Rectal smooth muscle tissue (tissue), 1 donor: Measurements from ENCODE around the gene TIMM23B.
"Not testable (repeated sequence)": the region's sequence is repeated elsewhere in the genome, so short reads cannot be mapped to it uniquely, and the experiment has no call there.

Experiments
- H3K27ac ChIP-seq: one replicate; pipeline ENCODE4 v1.7.0; 2013; ENCODE audit warnings: low read depth, low read length, inconsistent platforms
- H3K27me3 ChIP-seq: one replicate; pipeline ENCODE4 v1.7.0; 2013; ENCODE audit warnings: low read length; ENCODE audit not compliant: control insufficient read depth, insufficient read depth
- H3K36me3 ChIP-seq: one replicate; pipeline ENCODE4 v1.7.0; 2013; ENCODE audit warnings: low read length; ENCODE audit not compliant: control insufficient read depth, insufficient read depth
- H3K4me1 ChIP-seq: one replicate; pipeline ENCODE4 v1.7.0; 2013; ENCODE audit warnings: low read length; ENCODE audit not compliant: control insufficient read depth, insufficient read depth
- H3K4me3 ChIP-seq: one replicate; pipeline ENCODE4 v1.7.0; 2013; ENCODE audit warnings: low read length
- H3K9ac ChIP-seq: one replicate; pipeline ENCODE4 v1.7.0; 2013; ENCODE audit warnings: low read length

The TIMM23B gene

GRCh38 chr10:49941447-49942338, at the start of gene TIMM23B, which contains the start of gene PARG:
Gene TIMM23B (plus strand): TSS chr10:49942053. CDS start chr10:49942195, 142 bp downstream.
Gene PARG (minus strand): TSS chr10:49942027. CDS start chr10:49941725, 302 bp downstream.
- not testable (repeated sequence) for H3K4me1 ChIP-seq, H3K36me3 ChIP-seq, H3K27me3 ChIP-seq
- Histone ChIP-seq H3K9ac (peak within 1 kb of the TSS; percentile 59), H3K4me3 (peak within 1 kb of the TSS; percentile 87), H3K27ac (peak within 1 kb of the TSS; percentile 36)

- not testable (repeated sequence) for H3K4me1 ChIP-seq, H3K27me3 ChIP-seq, H3K27ac ChIP-seq, H3K9ac ChIP-seq, H3K36me3 ChIP-seq, H3K4me3 ChIP-seq
These were observed 41.9 kb upstream of the TIMM23B start for GRCh38 chr10:49899999-49900398.

- not testable (repeated sequence) for H3K27ac ChIP-seq, H3K9ac ChIP-seq, H3K4me3 ChIP-seq, H3K36me3 ChIP-seq, H3K4me1 ChIP-seq, H3K27me3 ChIP-seq
These were observed 41.4 kb upstream of the TIMM23B start for GRCh38 chr10:49900406-49900805.

GRCh38 chr10:49903829-49904228, 38.0 kb upstream of the TIMM23B start:
- H3K9ac ChIP-seq, H3K4me3 ChIP-seq, H3K36me3 ChIP-seq, H3K27ac ChIP-seq, H3K4me1 ChIP-seq, H3K27me3 ChIP-seq: not testable (repeated sequence)

- not testable (repeated sequence) for H3K4me3 ChIP-seq
These were observed 33.4 kb upstream of the TIMM23B start for GRCh38 chr10:49908290-49909080.

GRCh38 chr10:49910295-49910694, 31.6 kb upstream of the TIMM23B start:
- H3K4me1 ChIP-seq, H3K9ac ChIP-seq, H3K27me3 ChIP-seq, H3K36me3 ChIP-seq, H3K27ac ChIP-seq, H3K4me3 ChIP-seq: not testable (repeated sequence)

More at GRCh38 chr10:49908290-49909080, 33.4 kb upstream of the TIMM23B start:
- not testable (repeated sequence) for H3K27me3 ChIP-seq, H3K27ac ChIP-seq, H3K36me3 ChIP-seq, H3K4me1 ChIP-seq, H3K9ac ChIP-seq

GRCh38 chr10:49916451-49916850, 25.4 kb upstream of the TIMM23B start:
- not testable (repeated sequence) for H3K36me3 ChIP-seq, H3K27ac ChIP-seq, H3K27me3 ChIP-seq, H3K4me1 ChIP-seq, H3K9ac ChIP-seq, H3K4me3 ChIP-seq

- not testable (repeated sequence) for H3K27me3 ChIP-seq, H3K4me1 ChIP-seq, H3K36me3 ChIP-seq, H3K27ac ChIP-seq, H3K4me3 ChIP-seq, H3K9ac ChIP-seq
These were observed 23.9 kb upstream of the TIMM23B start for GRCh38 chr10:49917927-49918326.

- H3K4me3 ChIP-seq, H3K9ac ChIP-seq, H3K36me3 ChIP-seq, H3K27me3 ChIP-seq, H3K4me1 ChIP-seq, H3K27ac ChIP-seq: not testable (repeated sequence)
These were observed 19.8 kb upstream of the TIMM23B start for GRCh38 chr10:49922041-49922440.

- H3K27ac ChIP-seq, H3K9ac ChIP-seq, H3K36me3 ChIP-seq, H3K4me3 ChIP-seq, H3K27me3 ChIP-seq, H3K4me1 ChIP-seq: not testable (repeated sequence)
These were observed 18.3 kb upstream of the TIMM23B start for GRCh38 chr10:49923572-49923971.

- not testable (repeated sequence) for H3K27me3 ChIP-seq, H3K27ac ChIP-seq, H3K4me3 ChIP-seq, H3K36me3 ChIP-seq, H3K9ac ChIP-seq, H3K4me1 ChIP-seq
These were observed 10.6 kb upstream of the TIMM23B start for GRCh38 chr10:49931276-49931675.

GRCh38 chr10:49931959-49932728, 9.7 kb upstream of the TIMM23B start:
- H3K9ac ChIP-seq, H3K4me1 ChIP-seq, H3K36me3 ChIP-seq, H3K27me3 ChIP-seq, H3K27ac ChIP-seq, H3K4me3 ChIP-seq: not testable (repeated sequence)
